HG02840 (cell line): Measurements from ENCODE around the gene BMP2K.

Source experiments
- ATAC-seq: cut with Tn5 transposase; IDR thresholded peaks from one replicate; pipeline ENCODE4 v1.9.1; 2021; ENCODE audit warnings: mild to moderate bottlenecking, moderate library complexity, moderate number of reproducible peaks; ENCODE audit not compliant: unreplicated experiment, low FRiP score

BMP2K gene

GRCh38 chr4:78763763-78764387 is 12.3 kb upstream of the BMP2K start:
- ATAC-seq = no peak

GRCh38 chr4:78764498-78764961 is 11.6 kb upstream of the BMP2K start:
- ATAC-seq = no peak

GRCh38 chr4:78765432-78766006 is 10.6 kb upstream of the BMP2K start:
- no peak for ATAC-seq

GRCh38 chr4:78766026-78766425 is 10.1 kb upstream of the BMP2K start:
- no peak for ATAC-seq

- ATAC-seq = peak; percentile 86
These were observed 9.5 kb upstream of the BMP2K start for GRCh38 chr4:78766650-78767049.

GRCh38 chr4:78767350-78767749 is 8.8 kb upstream of the BMP2K start:
- peak; percentile 54 for ATAC-seq

GRCh38 chr4:78768452-78769180 is 7.5 kb upstream of the BMP2K start:
- no peak for ATAC-seq

GRCh38 chr4:78770091-78770642 is 6.0 kb upstream of the BMP2K start:
- ATAC-seq = no peak

- ATAC-seq = no peak
These were observed 3.5 kb upstream of the BMP2K start for GRCh38 chr4:78772526-78773091.

GRCh38 chr4:78774417-78774816 is 1.7 kb upstream of the BMP2K start:
- ATAC-seq = no peak

GRCh38 chr4:78775303-78776078 is 659 bp upstream of the BMP2K start:
- ATAC-seq = peak; percentile 57

GRCh38 chr4:78776729-78777575 is 802 bp downstream of the BMP2K start:
- peak; percentile 38 for ATAC-seq

- ATAC-seq = no peak
These were observed 1.4 kb downstream of the BMP2K start for GRCh38 chr4:78777576-78777940.

GRCh38 chr4:78778530-78778929 is 2.4 kb downstream of the BMP2K start:
- no peak for ATAC-seq

- ATAC-seq = no peak
These were observed 3.1 kb downstream of the BMP2K start for GRCh38 chr4:78779280-78779679.

- ATAC-seq = no peak
These were observed 3.9 kb downstream of the BMP2K start for GRCh38 chr4:78780093-78780492.

GRCh38 chr4:78781139-78781538 is 5.0 kb downstream of the BMP2K start:
- no peak for ATAC-seq

- ATAC-seq = no peak
These were observed 5.8 kb downstream of the BMP2K start for GRCh38 chr4:78781924-78782323.

GRCh38 chr4:78784236-78784865 is 8.2 kb downstream of the BMP2K start:
- no peak for ATAC-seq
